Stimulated activated CD8-positive, alpha-beta memory T cell treated with anti-CD3 and anti-CD28 coated beads, Interleukin-4, amount 100 ng/mL, for 48 hours (primary cell): Measurements from ENCODE around the gene ADAM19.
"Not testable (repeated sequence)": the region's sequence is repeated elsewhere in the genome, so short reads cannot be mapped to it uniquely, and the experiment has no call there.

Experiments used
- DNase-seq: peaks from one replicate; pipeline ENCODE4 v3.0.0-alpha.2; 2020

The ADAM19 gene

GRCh38 chr5:157459715-157460599 lies 115.6 kb downstream of the ADAM19 start, which contains the start of gene NIPAL4:
NIPAL4 (plus strand) TSS chr5:157460213; CDS start chr5:157460321, 108 bp downstream.
- DNase-seq: peak; percentile 60

GRCh38 chr5:157458835-157459234 lies 116.7 kb downstream of the ADAM19 start:
- no peak for DNase-seq

DNA sequence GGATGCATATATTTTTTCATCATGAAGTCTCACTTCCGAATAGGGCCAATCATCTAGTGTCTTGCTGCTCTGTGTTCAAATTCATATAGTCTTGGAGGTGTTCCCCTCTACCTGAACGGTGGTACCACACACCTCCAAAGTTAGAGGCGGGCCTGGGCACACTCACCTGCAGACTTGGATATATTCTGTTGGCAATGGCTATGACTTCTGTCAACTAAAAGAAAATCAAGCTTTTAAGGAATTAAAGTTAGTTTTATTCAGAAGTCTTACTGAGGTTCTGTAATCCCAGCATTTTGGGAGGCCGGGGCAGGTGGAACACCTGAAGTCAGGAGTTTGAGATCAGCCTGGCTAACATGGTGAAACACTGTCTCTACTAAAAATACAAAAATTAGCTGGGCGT lies 118.2 kb downstream of the ADAM19 start:
- DNase-seq: no peak

DNA sequence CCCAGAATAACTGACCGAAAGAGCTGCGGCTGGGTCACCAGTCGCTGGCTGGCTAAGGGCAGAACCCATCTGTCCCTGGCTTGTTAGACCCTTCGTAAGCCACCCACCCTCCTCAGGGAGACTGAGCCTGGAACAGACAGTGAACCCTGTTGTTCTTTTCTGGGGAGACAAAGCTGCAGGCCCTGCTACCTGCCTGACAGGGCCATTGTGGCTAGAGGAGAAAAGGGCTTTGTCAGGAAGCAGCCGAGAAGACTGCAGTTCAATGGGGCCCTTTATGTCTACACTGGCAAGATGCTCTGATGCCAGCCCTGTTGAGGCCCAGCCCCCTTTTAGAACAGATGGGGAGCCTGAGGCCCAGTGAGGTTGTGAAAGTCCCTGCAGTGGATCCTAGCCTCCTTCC lies 119.3 kb downstream of the ADAM19 start:
- no peak for DNase-seq

DNA sequence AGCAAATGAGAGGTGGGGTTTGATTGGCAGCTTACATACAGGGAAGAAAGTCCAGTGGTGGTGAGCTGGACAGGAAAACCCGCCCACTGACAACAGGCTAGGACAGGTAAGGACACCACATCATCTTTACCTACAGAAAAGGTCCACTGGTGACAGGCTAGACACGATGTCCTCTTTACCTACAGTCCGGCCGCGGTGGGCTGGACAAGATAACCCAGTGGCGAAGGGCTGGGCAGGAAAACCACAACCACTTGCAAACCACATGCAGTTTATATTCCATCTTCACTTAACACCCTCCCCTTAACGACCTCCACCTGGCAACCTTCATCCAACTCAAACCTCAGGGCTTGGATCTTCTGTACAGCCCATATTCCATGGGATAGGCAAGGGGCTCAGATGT lies 120.5 kb downstream of the ADAM19 start:
- no peak for DNase-seq

DNA sequence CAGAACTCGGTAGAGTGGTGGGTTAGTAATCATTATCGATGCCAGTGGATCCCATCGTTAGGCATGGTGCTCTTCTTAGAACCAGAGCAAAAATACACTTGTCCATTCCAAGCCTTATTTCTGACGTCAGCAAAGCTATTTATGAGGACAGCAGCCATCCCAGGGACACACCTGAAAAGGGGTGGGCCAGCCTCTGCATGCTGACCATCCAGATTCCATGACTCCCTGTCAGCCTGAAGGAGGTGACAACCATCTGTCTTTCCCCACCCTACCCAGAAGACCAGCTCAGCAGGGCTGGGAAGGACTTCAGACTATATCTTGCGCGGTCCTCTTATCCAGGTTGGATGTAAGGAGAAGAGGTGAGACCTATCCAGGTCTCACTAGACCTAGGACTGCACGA lies 121.3 kb downstream of the ADAM19 start:
- no peak for DNase-seq

GRCh38 chr5:157451806-157452205 lies 123.8 kb downstream of the ADAM19 start:
- DNase-seq: no peak

DNA sequence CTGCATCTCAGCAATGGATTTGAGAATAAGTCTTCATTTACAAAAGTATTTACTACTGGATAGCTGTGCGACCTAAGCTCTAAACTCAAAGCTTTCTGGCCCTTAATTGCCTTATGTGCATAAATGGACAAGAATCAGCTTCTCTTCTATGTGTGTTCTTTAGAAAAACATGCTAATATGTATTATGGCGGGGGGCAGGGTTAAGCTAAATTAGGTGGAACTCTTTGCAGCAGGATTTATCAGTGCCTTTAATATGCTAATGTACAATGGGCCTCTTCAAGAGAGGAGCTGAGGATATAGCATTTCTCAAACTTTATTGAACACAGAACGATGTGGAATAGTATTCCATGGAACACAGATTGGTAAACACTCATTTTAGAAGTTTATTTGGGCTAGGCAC lies 125.6 kb downstream of the ADAM19 start:
- no peak for DNase-seq

DNA sequence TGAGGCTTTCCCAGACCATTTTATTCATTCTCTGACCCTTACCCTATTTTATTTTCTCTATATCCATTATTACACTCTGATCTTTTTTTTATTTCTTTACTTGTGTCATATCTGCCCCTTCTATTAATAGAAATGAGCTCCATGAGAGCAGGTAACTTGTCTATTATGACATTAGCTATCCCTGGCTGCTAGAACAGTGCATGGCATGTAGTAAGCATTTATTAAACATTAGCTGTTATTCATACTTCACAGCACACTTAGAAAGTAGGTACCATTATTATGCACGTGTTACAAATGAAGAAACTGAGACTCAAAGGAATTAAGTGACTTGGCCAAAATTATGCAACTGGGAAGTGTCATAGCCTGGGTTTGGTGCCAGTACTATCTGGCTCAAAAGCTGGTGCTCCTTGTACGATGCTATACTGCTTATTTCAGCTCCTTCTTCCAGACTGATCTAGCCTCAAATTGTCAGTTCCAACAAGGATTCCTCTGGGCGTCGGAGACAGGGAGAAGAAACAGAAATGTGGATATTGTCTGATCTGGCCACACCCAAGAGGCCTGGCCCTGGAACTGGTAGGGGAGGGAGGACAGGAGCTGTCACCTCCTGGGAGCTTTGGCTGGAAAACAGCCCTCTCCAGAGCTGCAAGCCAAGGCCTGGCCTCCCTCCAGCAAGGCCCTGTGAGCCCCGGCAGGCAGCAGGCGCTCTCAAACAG lies 126.4 kb downstream of the ADAM19 start:
- DNase-seq: no peak

DNA sequence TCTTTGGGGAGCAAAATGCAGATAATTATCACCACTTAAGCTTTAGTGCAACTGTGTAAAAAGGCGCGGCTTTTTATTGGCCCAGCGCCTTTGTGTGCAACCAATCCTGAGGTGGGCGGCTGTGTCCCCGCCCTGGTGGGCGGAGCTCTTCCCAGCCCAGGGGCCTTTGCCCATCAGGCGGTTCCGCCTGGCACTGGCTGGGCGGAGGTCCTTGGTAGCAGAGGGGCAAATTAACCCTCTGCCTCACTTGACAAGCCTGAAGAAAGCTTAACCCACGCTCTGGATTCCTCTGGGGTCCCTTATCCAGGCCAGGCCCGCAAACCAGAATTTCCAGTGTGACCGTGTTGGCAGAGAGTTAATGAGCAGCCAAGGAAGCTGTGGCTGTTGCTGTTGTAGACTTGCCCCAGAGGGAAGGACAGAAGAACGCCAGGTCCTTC lies 128.4 kb downstream of the ADAM19 start:
- DNase-seq: no peak

- no peak for DNase-seq
Measured at GRCh38 chr5:157446412-157446935, 129.1 kb downstream of the ADAM19 start.

GRCh38 chr5:157445745-157446411 lies 129.7 kb downstream of the ADAM19 start:
- no peak for DNase-seq

DNA sequence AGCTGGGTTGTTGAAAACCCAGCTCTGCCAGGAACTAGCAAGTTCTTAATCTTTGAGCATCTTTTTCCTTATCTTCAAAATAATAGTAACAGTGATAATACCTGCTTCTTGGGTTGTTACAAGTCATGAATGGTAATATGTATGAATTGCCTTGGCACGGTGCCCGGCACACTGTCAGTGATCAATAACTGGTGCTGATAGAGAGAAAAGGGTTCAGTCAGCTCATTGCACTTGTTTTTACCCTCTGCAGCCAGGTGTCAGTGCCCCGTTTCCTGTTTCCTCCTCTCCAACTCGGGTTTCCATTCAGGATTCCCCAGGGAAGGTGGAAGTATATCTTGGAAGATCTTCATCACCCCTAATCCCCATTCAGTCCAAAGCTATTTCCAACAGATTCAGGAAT lies 131.4 kb downstream of the ADAM19 start:
- DNase-seq: no peak

DNA sequence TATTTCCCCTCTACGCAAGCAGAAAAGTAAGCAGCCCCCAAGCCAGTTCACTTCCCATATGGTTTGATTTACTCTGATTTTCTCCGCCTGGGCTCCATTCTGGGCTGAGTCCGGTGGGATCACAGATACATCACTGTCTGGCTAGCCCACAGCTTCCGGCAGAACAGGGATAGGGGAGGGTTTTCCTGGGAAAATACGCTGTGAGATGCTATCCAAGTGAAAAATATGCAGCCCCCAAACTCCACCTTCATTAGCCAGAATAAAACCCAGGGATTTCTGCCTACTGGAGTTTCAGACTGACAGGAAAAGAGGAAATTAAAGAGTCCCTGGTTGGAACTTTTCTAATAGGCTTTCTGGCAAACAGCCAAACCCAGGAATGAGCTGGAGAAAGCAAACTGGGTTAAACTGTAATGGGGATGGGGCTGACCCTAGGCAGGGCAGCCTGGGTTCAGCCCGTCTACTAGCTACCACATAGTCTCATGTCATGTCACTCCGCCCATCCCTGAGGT lies 132.5 kb downstream of the ADAM19 start:
- no peak for DNase-seq

GRCh38 chr5:157434096-157434495 lies 141.5 kb downstream of the ADAM19 start:
- DNase-seq: no peak

- DNase-seq: no peak
Measured at GRCh38 chr5:157431544-157432200, 143.9 kb downstream of the ADAM19 start.

GRCh38 chr5:157429920-157430319 lies 145.7 kb downstream of the ADAM19 start:
- not testable (repeated sequence) for DNase-seq
